NAMALWA (cell line): ENCODE results near the gene CCDC195.
"Not testable (repeated sequence)": the region's sequence is repeated elsewhere in the genome, so short reads cannot be mapped to it uniquely, and the experiment has no call there.

ENCODE experiments used
- DNase-seq: peaks from one replicate; pipeline ENCODE4 v3.0.0-alpha.2; 2015; ENCODE audit warnings: low spot score

Gene CCDC195

DNA sequence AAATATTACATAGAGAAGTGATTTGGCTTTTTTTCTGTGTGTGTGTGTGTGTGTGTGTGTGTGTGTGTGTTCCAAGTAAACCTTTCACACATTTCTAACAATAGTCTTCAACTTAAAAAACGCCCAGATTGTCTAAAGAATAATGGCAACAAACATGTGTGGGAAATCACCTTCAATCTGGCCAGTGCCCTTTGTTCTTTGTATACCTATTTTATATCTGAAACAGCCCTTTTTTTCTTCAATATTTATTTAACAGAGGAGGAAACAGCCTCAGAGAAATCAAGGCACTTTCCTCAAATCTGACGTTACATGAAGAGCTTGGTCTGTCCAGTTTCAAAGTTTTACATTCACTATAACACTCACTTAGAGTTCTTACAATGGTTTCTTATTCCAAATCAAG, 25.3 kb downstream of the CCDC195 start:
- no peak for DNase-seq

DNA sequence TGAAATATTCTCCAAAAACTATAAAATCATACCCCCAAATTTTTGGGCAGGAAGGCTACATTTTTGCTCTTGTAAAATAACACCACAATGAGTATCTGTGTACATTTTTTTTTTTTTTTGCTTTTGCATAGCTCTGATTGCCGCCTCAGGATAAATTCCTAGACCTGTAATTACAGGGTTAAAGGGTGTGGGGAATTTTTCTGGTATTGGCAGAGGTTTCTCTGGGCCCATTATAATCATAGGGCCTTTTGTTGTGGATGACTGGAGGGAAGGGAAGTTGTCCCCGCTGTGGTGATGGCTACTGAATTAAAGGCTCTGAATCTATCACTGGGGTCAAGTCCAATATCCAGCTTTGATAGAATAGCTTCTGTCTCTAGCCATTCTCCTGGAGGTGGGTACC, 26.6 kb downstream of the CCDC195 start:
- DNase-seq = no peak

GRCh38 chr2:224688997-224689396, 27.2 kb downstream of the CCDC195 start:
- DNase-seq = no peak

DNA sequence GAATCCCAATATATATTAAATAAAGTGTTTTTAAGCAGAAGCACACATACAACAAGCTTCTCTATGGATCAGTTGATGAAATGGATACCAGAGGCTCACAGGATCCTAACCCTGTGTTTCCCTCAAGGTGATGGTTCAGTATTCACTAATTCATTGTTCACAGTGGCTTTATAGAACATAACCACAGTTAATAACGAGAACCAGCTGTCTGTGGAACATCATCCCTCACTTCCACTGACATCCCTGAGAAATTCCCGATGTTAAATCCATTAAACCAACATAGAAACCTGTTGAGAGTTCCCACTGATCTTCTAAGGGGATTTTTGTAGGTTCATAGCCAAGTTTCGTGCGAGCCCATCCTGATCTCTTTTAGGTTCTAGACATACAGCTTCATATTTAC, 29.0 kb downstream of the CCDC195 start:
- DNase-seq = no peak

DNA sequence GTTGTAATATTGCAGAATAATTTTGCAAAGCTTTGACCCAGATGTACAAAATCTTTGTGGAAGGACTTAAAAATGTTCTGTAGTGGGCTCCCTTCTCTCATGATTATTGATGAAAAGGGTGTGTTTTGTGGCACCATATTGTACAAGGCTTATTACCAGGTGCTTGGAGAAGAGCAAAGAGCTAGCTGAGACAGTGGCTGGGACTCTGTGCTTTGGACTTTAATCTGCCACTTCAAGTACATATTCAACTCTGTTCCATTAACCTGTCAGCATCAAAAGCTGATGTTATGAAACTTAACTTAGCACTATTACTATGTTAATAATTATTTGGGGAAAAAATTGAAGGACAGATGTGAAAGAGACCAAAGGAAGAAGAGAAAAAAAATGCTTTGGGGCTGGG, 31.0 kb downstream of the CCDC195 start:
- no peak for DNase-seq

DNA sequence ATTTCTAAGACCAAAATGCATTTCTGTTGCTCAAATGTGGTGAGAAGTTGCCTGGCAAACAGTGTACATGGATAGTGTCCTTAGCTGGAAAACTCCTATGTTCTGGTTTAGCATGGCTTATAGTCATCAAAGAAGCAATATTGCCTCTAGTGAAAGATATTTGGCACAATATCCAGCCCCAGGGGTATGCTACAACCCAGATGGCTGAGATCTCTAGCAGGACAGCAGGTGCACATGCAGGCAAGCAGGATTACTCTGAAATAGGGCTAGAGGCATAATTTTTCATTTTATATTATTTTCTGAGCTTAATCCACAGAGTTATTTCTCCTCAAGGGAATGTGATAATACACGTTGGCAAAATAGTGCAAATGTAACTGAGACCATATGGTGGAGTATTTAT, 34.0 kb downstream of the CCDC195 start:
- no peak for DNase-seq

- no peak for DNase-seq
Observed at GRCh38 chr2:224671731-224672130, 44.4 kb downstream of the CCDC195 start.

DNA sequence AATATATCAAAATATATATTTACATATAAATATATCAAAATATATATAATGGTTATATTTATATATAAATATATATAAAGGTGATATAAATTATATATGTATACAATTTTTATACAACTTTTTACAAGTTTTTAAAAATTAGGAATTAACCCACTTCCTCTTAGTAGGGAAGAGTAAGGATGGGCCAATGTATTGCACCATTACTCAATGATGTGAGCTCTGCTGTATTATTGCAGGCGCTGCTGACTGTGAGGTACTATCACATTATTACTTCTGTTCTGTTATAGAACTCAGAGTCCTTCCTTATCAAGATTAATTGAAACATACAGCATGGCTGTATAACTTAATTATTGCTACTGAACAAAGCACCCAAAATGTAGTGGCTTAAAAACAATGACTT, 46.0 kb downstream of the CCDC195 start:
- DNase-seq = no peak

DNA sequence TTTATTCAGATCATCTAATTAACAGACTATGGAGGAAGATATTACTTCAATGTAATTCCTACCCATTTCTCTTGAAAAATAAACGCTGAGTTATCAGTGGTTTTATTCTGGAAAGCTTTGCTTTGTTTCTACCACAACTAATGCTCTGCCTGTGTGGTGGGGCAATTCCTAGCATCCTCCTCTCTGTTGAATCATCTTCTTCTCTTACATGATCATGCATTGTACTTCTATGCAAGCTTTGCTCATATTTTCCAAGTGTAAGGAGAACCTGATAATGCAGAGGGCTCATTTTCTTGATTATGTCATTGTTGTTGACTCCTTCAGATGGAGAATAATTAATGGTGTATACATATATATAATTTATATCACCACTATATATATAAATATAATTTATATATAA, 46.7 kb downstream of the CCDC195 start:
- DNase-seq = no peak

DNA sequence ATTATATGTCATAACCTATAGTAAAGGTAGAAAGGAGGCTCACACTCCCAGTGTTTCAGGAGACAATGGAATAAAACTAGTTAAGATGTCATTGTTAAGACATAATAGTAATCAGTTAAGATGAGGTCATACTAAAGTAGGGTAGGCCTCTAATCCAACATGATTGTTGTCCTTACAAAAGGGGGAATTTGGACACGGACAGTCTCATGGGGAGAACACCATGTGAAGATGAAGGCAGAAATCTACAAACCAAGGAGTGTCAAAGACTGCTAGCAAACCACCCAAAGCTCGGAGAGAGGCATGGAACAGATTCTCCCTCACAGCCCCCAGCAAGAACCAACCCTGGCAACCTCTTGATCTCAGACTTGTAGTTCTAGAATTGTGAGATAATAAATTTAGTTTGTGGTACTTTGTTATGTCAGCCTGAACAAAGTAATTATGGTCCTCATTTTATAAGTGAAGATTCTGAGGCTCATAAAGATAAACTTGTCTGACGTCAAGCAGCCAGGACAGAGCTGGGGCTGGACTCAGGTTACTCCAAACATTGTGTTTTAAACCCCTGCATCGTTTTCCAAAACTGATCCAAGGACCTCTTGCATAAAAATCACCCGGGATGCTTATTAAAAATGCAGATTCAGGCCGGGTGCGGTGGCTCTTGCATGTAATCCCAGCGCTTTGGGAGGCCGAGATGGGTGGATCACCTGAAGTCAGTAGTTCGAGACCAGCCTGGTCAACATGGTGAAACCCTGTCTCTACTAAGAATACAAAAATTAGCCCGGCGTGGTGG, 47.8 kb downstream of the CCDC195 start:
- no peak for DNase-seq

DNA sequence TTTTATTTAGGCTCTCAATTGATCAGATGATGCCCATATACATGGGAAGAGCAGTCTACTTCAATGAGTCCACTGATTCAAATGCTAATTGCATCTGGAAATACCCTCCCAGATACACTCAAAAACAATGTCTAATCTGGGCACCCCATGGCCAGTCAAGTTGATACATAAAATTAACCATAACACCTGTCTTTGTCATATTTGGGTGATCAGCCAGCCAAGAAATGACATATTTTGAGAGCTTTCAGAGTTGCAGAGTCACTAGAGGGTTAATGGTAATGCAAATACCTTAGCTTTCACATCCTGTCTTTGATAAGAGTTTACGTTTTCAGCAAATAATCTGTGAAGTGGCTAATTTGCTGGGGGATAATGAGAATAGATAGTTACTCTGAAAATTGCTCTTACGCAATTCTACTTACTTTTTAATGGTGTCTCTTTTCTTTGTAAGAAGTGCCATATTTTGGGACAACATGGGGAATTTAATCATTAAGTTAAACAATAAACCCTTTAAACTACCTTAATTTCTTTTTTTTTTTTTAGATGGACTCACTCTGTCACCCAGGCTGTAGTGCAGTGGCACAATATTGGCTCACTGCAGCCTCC, 49.1 kb downstream of the CCDC195 start:
- peak; percentile 87 for DNase-seq

DNA sequence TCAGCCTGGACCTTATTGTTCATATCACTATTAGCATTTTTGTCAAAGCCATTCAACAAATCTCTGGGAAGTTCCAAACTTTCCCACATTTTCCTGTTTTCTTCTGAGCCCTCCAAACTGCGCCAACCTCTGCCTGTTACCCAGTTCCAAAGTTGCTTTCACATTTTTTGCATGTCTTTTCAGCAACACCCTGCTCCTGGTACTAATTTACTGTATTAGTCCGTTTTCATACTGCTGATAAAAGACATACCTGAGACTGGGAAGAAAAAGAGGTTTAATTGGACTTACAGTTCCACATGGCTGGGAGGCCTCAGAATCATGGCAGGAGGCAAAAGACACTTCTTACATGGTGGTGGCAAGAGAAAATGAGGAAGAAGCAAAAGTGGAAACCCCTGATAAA, 52.8 kb downstream of the CCDC195 start:
- DNase-seq = not testable (repeated sequence)

DNA sequence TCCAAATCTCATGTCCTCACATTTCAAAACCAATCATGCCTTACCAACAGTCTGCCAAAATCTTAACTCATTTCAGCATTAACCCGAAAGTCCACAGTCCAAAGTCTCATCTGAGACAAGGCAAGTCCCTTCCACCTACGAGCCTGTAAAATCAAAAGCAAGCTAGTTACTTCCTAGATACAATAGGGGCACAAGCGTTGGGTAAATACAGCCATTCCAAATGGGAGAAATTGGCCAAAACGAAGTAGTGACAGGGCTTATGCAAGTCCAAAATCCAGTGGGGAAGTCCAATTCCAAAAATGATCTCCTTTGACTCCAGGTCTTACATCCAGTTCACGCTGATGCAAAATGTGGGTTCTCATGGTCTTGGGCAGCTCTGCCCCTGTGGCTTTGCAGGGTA, 54.5 kb downstream of the CCDC195 start:
- not testable (repeated sequence) for DNase-seq

DNA sequence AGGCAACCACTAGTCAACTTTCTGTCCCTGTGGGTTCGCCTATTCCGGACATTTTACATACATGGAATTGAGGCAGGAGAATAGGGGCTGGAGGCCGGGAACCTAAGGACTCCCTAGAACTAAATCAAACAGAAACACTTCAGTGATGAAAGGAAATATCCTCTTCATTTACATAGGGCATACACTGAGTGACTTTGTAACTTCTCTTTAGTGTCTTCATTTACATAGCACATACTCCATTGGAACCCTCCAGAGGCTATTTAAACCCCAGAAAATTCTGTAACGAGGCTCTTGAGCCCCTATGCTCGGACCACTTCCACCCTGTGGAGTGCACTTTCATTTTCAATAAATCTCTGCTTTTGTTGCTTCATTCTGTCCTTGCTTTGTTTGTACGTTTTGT, 56.5 kb downstream of the CCDC195 start:
- no peak for DNase-seq

GRCh38 chr2:224658780-224659405, 57.3 kb downstream of the CCDC195 start:
- DNase-seq = no peak

GRCh38 chr2:224657349-224657748, 58.8 kb downstream of the CCDC195 start:
- DNase-seq = no peak

DNA sequence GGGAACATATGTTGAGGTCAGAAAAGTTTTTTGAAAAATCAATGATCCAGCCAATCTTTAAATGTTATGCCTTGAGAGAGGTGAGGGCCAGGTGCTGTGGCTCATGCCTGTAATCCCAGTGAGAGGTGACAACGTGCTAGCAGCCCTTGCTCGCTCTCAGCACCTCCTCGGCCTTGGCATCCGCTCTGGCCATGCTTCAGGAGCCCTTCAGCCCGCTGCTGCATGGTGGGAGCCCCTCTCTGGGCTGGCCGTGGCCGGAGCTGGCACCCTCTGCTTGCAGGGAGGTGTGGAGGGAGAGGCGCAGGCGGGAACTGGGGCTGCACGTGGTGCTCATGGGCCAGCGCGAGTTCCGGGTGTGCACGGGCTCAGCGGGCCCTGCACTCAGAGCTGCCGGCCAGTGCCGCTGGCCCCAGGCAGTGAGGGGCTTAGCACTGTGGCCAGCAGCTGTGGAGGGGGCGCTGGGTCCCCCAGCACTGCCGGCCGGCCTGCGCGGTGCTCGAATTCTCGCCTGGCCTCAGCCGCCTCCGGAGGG, 61.1 kb downstream of the CCDC195 start:
- DNase-seq = no peak
